Ishikawa (cell line): ENCODE measurements around the gene FLT3LG.

Source experiments
- CREB1 ChIP-seq: IDR thresholded peaks from 2 replicates; pipeline ENCODE4 v1.6.1; 2012; ENCODE audit warnings: low read depth
- EP300 ChIP-seq: IDR thresholded peaks from 2 replicates; pipeline ENCODE4 v1.6.1; 2012; ENCODE audit warnings: borderline replicate concordance
- MAX ChIP-seq: IDR thresholded peaks from 2 replicates; pipeline ENCODE4 v1.6.1; 2012
- NFIC ChIP-seq: IDR thresholded peaks from 2 replicates; pipeline ENCODE4 v1.6.1; 2012
- RAD21 ChIP-seq: IDR thresholded peaks from 2 replicates; pipeline ENCODE4 v1.6.1; 2012; ENCODE audit warnings: low read depth
- REST ChIP-seq: IDR thresholded peaks from 2 replicates; pipeline ENCODE4 v1.6.1; 2012; ENCODE audit warnings: low read depth, mild to moderate bottlenecking
- TAF1 ChIP-seq: IDR thresholded peaks from 2 replicates; pipeline ENCODE4 v1.6.1; 2012; ENCODE audit warnings: low read depth, mild to moderate bottlenecking
- TCF12 ChIP-seq: IDR thresholded peaks from 2 replicates; pipeline ENCODE4 v1.6.1; 2012; ENCODE audit warnings: low read depth
- TEAD4 ChIP-seq: IDR thresholded peaks from 2 replicates; pipeline ENCODE4 v1.6.1; 2012
- USF1 ChIP-seq: IDR thresholded peaks from 2 replicates; pipeline ENCODE4 v1.6.1; 2012
- YY1 ChIP-seq: IDR thresholded peaks from 2 replicates; pipeline ENCODE4 v1.6.1; 2012; ENCODE audit warnings: low read depth
- ZBTB7A ChIP-seq: IDR thresholded peaks from 2 replicates; pipeline ENCODE4 v1.6.1; 2012; ENCODE audit warnings: low read depth

- TF ChIP-seq TAF1 (no peak), CREB1 (no peak), MAX (peak; percentile 68), ZBTB7A (no peak), USF1 (peak; percentile 47), EP300 (no peak), TEAD4 (no peak), RAD21 (no peak), REST (no peak), YY1 (no peak), TCF12 (no peak), NFIC (no peak)
Measured at GRCh38 chr19:49427855-49428546, 46.0 kb upstream of the FLT3LG start.
